Measurements from ENCODE around the gene FAH. TPM values are rescaled to one million over a fixed set of nuclear protein-coding genes. Genes with fewer than 3 reads are reported as not detected.

Gene FAH
- total and polyA plus RNA-seq, 2 experiments from 2014 or later, result 24.9 to 28.8 TPM

DNA sequence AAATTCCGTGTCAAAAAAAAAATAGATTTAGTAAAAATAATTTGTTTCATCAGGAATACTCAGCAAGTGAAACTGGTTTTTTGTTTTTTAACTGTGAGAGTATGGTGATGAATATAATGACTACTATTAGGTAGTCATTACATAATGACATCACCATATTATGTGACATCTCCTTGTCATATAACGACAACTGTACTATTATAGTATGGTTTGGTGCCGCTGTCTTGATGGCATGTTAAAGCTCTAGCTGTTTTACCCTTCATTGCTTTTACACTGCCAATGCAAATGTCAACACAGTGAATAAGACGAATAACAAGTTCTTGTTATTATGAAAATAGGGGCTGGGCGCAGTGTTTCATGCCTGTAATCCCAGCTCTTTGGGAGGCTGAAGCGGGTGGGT, 45.6 kb upstream of the FAH start:
- H3K9ac ChIP-seq, result no peak overlapping the region
- H4K20me1 ChIP-seq (ENCODE audit: insufficient read depth), result 0 out of 2 replicates have a peak, but pooled peaks cover 12% of the 10 kb centered on the region
- TF ChIP-seq EZH2 (IDR thresholded peaks at IDR 0.05; ENCODE audit: insufficient read depth, poor library complexity, severe bottlenecking) (no peak), EZH2phosphoT487 (IDR thresholded peaks at IDR 0.05; ENCODE audit: insufficient read depth, low read depth) (no peak)
- H3K4me3 ChIP-seq, result no peak overlapping the region
- no peak overlapping the region for H3K4me2 ChIP-seq (ENCODE audit: unreplicated experiment)
- in situ Hi-C loops (cut with MboI), result no loop called here
- H3K79me2 ChIP-seq (ENCODE audit: insufficient read depth), result peaks cover 86% of the 10 kb centered on the region
- H3K27me3 ChIP-seq (replicated peaks; ENCODE audit: insufficient read depth), result no peaks in the 10 kb centered on the region
- H3K36me3 ChIP-seq (ENCODE audit: low read depth), result no peaks in the 10 kb centered on the region
- DNase-seq, result no peak
- no peaks in the 10 kb centered on the region for H3K9me3 ChIP-seq (ENCODE audit: low read depth)
- no peak overlapping the region for H3K27ac ChIP-seq
- no peaks in the 10 kb centered on the region for H3K9me2 ChIP-seq (ENCODE audit: insufficient read depth)
- peaks cover 30% of the 10 kb centered on the region for H3F3A ChIP-seq (ENCODE audit: insufficient read depth)
- H2AFZ ChIP-seq, result no peak overlapping the region
- peaks cover 34% of the 10 kb centered on the region for H3K4me1 ChIP-seq (ENCODE audit: insufficient read depth)
- WGBS, 2 experiments (ENCODE audit: low coverage in 1 of 2, low lambda C conversion rate in 2 of 2, missing lambda C conversion rate in 2 of 2), result 92 to 94% methylated on average over 6 of the region's 6 CpGs

DNA sequence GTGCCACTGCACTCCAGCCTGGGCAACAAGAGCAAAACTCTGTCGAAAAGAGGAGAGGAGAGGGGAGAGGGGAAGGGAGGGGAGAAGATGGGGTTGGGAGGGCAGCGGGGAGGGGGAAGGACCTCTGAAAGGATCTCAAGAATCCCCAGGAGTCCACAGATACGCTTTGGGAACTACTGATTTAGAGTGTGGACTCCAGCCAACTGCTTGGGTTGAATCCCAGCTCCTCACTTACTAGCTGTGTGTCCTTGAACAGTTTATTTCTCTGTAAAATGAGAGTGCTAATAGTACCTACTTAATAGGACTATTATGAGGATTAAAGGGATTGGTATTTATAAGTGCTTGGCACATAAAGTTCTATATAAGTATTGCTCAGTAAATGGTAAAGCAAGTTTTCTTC, 45.0 kb upstream of the FAH start:
- TF ChIP-seq EZH2phosphoT487 (IDR thresholded peaks at IDR 0.05; ENCODE audit: insufficient read depth, low read depth) (no peak), EZH2 (IDR thresholded peaks at IDR 0.05; ENCODE audit: insufficient read depth, poor library complexity, severe bottlenecking) (no peak)
- no peak overlapping the region for H3K4me2 ChIP-seq (ENCODE audit: unreplicated experiment)
- H3K79me2 ChIP-seq (ENCODE audit: insufficient read depth), result peaks cover 86% of the 10 kb centered on the region
- H3K27me3 ChIP-seq (replicated peaks; ENCODE audit: insufficient read depth), result no peaks in the 10 kb centered on the region
- no peak overlapping the region for H2AFZ ChIP-seq
- H3K9me3 ChIP-seq (ENCODE audit: low read depth), result no peaks in the 10 kb centered on the region
- H3K4me1 ChIP-seq (ENCODE audit: insufficient read depth), result peaks cover 35% of the 10 kb centered on the region
- H3K9ac ChIP-seq, result no peak overlapping the region
- in situ Hi-C loops (cut with MboI), result no loop called here
- H3K4me3 ChIP-seq, result no peak overlapping the region
- no peaks in the 10 kb centered on the region for H3K9me2 ChIP-seq (ENCODE audit: insufficient read depth)
- WGBS, 2 experiments (ENCODE audit: low coverage in 1 of 2, low lambda C conversion rate in 2 of 2, missing lambda C conversion rate in 2 of 2), result 78 to 100% methylated on average over 1 to 2 of the region's 3 CpGs
- H3K27ac ChIP-seq, result no peak overlapping the region
- no peaks in the 10 kb centered on the region for H3K36me3 ChIP-seq (ENCODE audit: low read depth)
- no peak for DNase-seq
- H3F3A ChIP-seq (ENCODE audit: insufficient read depth), result peaks cover 30% of the 10 kb centered on the region
- 0 out of 2 replicates have a peak, but pooled peaks cover 14% of the 10 kb centered on the region for H4K20me1 ChIP-seq (ENCODE audit: insufficient read depth)

DNA sequence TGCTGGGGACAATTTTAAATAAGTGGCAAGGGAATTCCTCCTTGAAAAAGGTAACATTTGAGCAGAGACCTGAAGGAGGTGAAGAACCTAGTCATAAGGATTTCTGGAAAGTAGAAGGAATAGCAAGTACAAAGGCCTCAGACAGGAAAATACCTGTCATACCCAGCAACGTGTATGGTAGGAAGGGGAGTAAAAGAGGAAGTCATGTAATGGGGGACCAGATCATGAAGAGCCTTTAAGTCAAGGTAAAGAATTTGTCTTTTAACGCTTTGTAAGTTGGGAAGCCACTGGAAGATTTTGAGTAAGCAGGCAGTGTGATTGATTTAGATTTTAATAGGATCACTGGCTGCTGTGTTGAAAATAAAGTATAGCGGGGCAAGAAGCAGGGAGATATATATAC, 43.4 kb upstream of the FAH start:
- peaks cover 86% of the 10 kb centered on the region for H3K79me2 ChIP-seq (ENCODE audit: insufficient read depth)
- TF ChIP-seq EZH2phosphoT487 (IDR thresholded peaks at IDR 0.05; ENCODE audit: insufficient read depth, low read depth), result no peak
- TF ChIP-seq EZH2 (IDR thresholded peaks at IDR 0.05; ENCODE audit: insufficient read depth, poor library complexity, severe bottlenecking), result no peak
- H3K27ac ChIP-seq, result no peak overlapping the region
- H3K4me2 ChIP-seq (ENCODE audit: unreplicated experiment), result no peak overlapping the region
- no peak for DNase-seq
- H3K9ac ChIP-seq, result no peak overlapping the region
- no peaks in the 10 kb centered on the region for H3K36me3 ChIP-seq (ENCODE audit: low read depth)
- H3K4me1 ChIP-seq (ENCODE audit: insufficient read depth), result peaks cover 35% of the 10 kb centered on the region
- in situ Hi-C loops (cut with MboI), result no loop called here
- no peaks in the 10 kb centered on the region for H3K9me2 ChIP-seq (ENCODE audit: insufficient read depth)
- H4K20me1 ChIP-seq (ENCODE audit: insufficient read depth), result 0 out of 2 replicates have a peak, but pooled peaks cover 15% of the 10 kb centered on the region
- no peak overlapping the region for H3K4me3 ChIP-seq
- peaks cover 28% of the 10 kb centered on the region for H3F3A ChIP-seq (ENCODE audit: insufficient read depth)
- WGBS, 2 experiments (ENCODE audit: low coverage in 1 of 2, low lambda C conversion rate in 2 of 2, missing lambda C conversion rate in 2 of 2), result 95 to 97% methylated on average over 3 of the region's 3 CpGs
- no peaks in the 10 kb centered on the region for H3K9me3 ChIP-seq (ENCODE audit: low read depth)
- no peak overlapping the region for H2AFZ ChIP-seq
- H3K27me3 ChIP-seq (replicated peaks; ENCODE audit: insufficient read depth), result no peaks in the 10 kb centered on the region

DNA sequence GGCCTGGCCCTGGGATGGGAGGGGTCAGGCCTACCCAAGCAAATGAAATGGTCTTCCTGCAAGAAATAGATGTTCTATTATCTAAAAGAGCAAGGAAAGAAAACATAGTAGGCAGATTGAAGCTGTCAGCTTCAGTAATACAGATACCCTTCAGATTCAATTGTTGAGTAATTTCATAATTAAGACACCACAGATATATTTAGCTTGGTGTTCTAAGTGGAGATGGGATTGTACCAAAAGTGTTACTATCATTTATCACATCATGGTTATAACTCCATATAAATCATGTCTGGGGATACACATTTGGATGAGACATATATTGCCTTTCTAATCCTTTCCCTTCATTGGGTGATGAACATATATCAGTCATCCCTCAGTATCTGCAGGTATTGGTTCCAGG, 41.9 kb upstream of the FAH start:
- H3K9me2 ChIP-seq (ENCODE audit: insufficient read depth), result no peaks in the 10 kb centered on the region
- H2AFZ ChIP-seq, result no peak overlapping the region
- H3K36me3 ChIP-seq (ENCODE audit: low read depth), result no peaks in the 10 kb centered on the region
- no peak overlapping the region for H3K9ac ChIP-seq
- no peak overlapping the region for H3K27ac ChIP-seq
- 0 out of 2 replicates have a peak, but pooled peaks cover 8% of the 10 kb centered on the region for H4K20me1 ChIP-seq (ENCODE audit: insufficient read depth)
- DNase-seq, result no peak
- H3K4me2 ChIP-seq (ENCODE audit: unreplicated experiment), result no peak overlapping the region
- TF ChIP-seq EZH2 (IDR thresholded peaks at IDR 0.05; ENCODE audit: insufficient read depth, poor library complexity, severe bottlenecking) (no peak), EZH2phosphoT487 (IDR thresholded peaks at IDR 0.05; ENCODE audit: insufficient read depth, low read depth) (no peak)
- H3K27me3 ChIP-seq (replicated peaks; ENCODE audit: insufficient read depth), result no peaks in the 10 kb centered on the region
- peaks cover 94% of the 10 kb centered on the region for H3K79me2 ChIP-seq (ENCODE audit: insufficient read depth)
- H3F3A ChIP-seq (ENCODE audit: insufficient read depth), result peaks cover 14% of the 10 kb centered on the region
- peaks cover 20% of the 10 kb centered on the region for H3K4me1 ChIP-seq (ENCODE audit: insufficient read depth)
- H3K9me3 ChIP-seq (ENCODE audit: low read depth), result no peaks in the 10 kb centered on the region
- in situ Hi-C loops (cut with MboI), result no loop called here
- H3K4me3 ChIP-seq, result no peak overlapping the region

DNA sequence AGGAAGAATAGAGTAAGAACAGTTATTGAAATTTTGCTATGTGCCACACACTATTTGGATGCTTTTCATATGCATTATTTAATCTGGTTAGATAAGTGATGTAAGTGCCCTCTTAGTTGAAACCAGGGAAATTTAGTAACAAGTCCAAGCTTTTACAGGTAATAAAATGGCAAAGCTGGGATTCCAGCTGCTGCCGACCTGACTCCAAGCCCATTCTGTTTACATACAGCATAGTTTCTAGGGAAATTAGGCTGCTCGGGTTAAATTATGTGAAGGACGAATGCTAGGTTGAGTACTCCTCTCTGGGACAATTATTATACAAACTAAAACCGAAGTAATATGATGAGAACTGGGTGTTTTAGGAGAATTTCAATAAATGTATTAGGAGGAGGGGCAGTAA, 38.7 kb upstream of the FAH start:
- Histone ChIP-seq H3K9me2 (ENCODE audit: insufficient read depth) (no peaks in the 10 kb centered on the region), H3K4me3 (no peak overlapping the region), H3K4me1 (ENCODE audit: insufficient read depth) (peaks cover 8% of the 10 kb centered on the region), H4K20me1 (ENCODE audit: insufficient read depth) (0 out of 2 replicates have a peak, but pooled peaks cover 8% of the 10 kb centered on the region), H3K79me2 (ENCODE audit: insufficient read depth) (peaks cover 100% of the 10 kb centered on the region), H3K9me3 (ENCODE audit: low read depth) (no peaks in the 10 kb centered on the region), H3K27ac (no peak overlapping the region), H3K27me3 (replicated peaks; ENCODE audit: insufficient read depth) (no peaks in the 10 kb centered on the region), H3F3A (ENCODE audit: insufficient read depth) (no peaks in the 10 kb centered on the region), H3K9ac (no peak overlapping the region), H3K36me3 (ENCODE audit: low read depth) (no peaks in the 10 kb centered on the region), H3K4me2 (ENCODE audit: unreplicated experiment) (no peak overlapping the region), H2AFZ (no peak overlapping the region)
- DNase-seq, result no peak
- in situ Hi-C loops (cut with MboI), result no loop called here
- whole genome bisulfite sequencing, 2 experiments (ENCODE audit: low coverage in 1 of 2, low lambda C conversion rate in 2 of 2, missing lambda C conversion rate in 2 of 2), result 72 to 77% methylated on average over 4 of the region's 4 CpGs
- TF ChIP-seq EZH2phosphoT487 (IDR thresholded peaks at IDR 0.05; ENCODE audit: insufficient read depth, low read depth), result no peak
- no peak for TF ChIP-seq EZH2 (IDR thresholded peaks at IDR 0.05; ENCODE audit: insufficient read depth, poor library complexity, severe bottlenecking)
